Measurements from ENCODE around the gene CNPY3.
"Not testable (repeated sequence)": the region's sequence is repeated elsewhere in the genome, so short reads cannot be mapped to it uniquely, and the experiment has no call there.

CNPY3 gene

DNA sequence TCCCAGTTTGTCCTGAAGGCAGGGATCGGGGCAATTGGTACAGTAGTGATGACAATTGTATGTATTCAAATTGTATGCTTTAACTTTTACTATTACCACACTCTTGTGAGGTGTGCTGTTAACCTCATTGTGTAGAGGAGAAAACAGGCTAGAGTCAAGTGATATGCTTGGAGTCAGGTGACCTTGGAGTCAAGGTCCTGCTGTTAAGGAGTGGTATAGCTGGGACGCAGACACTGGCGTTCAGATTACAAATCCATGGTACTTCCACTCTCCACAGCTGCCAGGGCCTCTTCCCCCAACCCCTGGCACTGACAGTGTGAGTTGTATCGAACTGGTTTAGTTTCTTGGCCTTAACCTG is 10.5 kb downstream of the CNPY3 start:
- Histone ChIP-seq H3K79me1 (ENCODE audit: low read length) (no peaks in the 10 kb centered on the region), H3K9ac (ENCODE audit: low read length) (no peak overlapping the region), H2BK12ac (ENCODE audit: low read length) (no peak overlapping the region), H3K36me3 (ENCODE audit: control insufficient read depth in 1 of 2, insufficient read depth in 2 of 2, low read length in 2 of 2) (peaks cover 39 to 44% of the 10 kb centered on the region in 2 experiments), H3K18ac (ENCODE audit: low read length) (no peak overlapping the region), H4K12ac (ENCODE audit: low read depth, low read length) (no peak overlapping the region), H2BK5ac (ENCODE audit: low read depth, low read length, poor library complexity) (no peak overlapping the region), H3K14ac (ENCODE audit: low read length) (no peak overlapping the region), H3K4me1 (ENCODE audit: control insufficient read depth in 1 of 2, insufficient read depth in 2 of 2, low read length in 2 of 2) (no peaks in the 10 kb centered on the region), H2BK120ac (ENCODE audit: insufficient read depth, low read length, poor library complexity) (no peak overlapping the region), H4K91ac (ENCODE audit: low read depth, low read length) (no peak overlapping the region), H3K27ac (ENCODE audit: low read depth, low read length) (no peak overlapping the region), H3K79me2 (ENCODE audit: control insufficient read depth, insufficient read depth, low read length, poor library complexity) (no peaks in the 10 kb centered on the region), H3K9me3 (ENCODE audit: insufficient read depth, low read depth, low read length) (no peaks in the 10 kb centered on the region), H3K4me2 (ENCODE audit: low read length) (no peak overlapping the region), H3K23ac (ENCODE audit: low read length) (no peak overlapping the region), H3K4ac (ENCODE audit: low read depth, low read length) (no peak overlapping the region), H2AFZ (ENCODE audit: insufficient read depth, low read length, poor library complexity) (no peak overlapping the region), H2AK5ac (ENCODE audit: low read length) (no peak overlapping the region), H3K27me3 (ENCODE audit: insufficient read depth, low read length) (no peaks in the 10 kb centered on the region), H3K4me3 (ENCODE audit: low read depth, low read length) (no peak overlapping the region), H4K8ac (ENCODE audit: low read depth, low read length) (no peak overlapping the region)
- no peak for DNase-seq
- no CpG with 5 or more reads among the region's 4 CpGs for WGBS (ENCODE audit: extremely low coverage, insufficient coverage, insufficient read length)

DNA sequence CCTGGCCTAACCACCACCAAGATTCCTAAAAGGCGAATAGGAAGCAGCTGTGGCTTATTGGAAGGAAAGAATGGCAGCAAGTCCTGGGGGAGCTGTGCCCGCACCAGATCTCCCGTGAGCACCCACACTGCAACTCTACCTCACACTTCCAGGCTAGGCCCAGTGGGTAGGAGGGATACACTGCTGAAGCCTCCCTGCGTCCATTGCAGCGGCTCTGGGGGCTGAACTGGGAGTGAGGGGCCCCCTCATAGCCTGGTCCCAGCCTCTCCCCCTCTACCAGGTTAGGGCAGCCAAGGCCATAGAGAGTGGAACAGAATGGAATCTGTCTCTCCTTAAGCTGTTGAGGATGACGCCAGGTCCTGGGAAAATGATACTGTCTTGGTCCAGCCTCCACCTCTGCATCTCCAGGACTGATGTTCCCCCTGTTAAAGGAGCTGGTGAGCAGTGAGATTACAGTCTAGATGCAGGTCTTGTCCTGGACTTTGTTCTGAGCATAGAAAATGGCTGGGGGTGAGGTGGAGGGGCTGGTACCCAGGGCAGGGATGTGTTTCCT is 11.3 kb downstream of the CNPY3 start:
- no CpG with 5 or more reads among the region's 6 CpGs for WGBS (ENCODE audit: extremely low coverage, insufficient coverage, insufficient read length)
- no peak overlapping the region for H2BK120ac ChIP-seq (ENCODE audit: insufficient read depth, low read length, poor library complexity)
- no peak overlapping the region for H3K14ac ChIP-seq (ENCODE audit: low read length)
- no peak overlapping the region for H2BK5ac ChIP-seq (ENCODE audit: low read depth, low read length, poor library complexity)
- H3K18ac ChIP-seq (ENCODE audit: low read length) = no peak overlapping the region
- H4K12ac ChIP-seq (ENCODE audit: low read depth, low read length) = no peak overlapping the region
- no peaks in the 10 kb centered on the region for H3K4me1 ChIP-seq (ENCODE audit: control insufficient read depth in 1 of 2, insufficient read depth in 2 of 2, low read length in 2 of 2)
- H3K4me3 ChIP-seq (ENCODE audit: low read depth, low read length) = no peak overlapping the region
- H2AFZ ChIP-seq (ENCODE audit: insufficient read depth, low read length, poor library complexity) = no peak overlapping the region
- H2BK12ac ChIP-seq (ENCODE audit: low read length) = no peak overlapping the region
- no peak overlapping the region for H3K4ac ChIP-seq (ENCODE audit: low read depth, low read length)
- no peaks in the 10 kb centered on the region for H3K27me3 ChIP-seq (ENCODE audit: insufficient read depth, low read length)
- H3K4me2 ChIP-seq (ENCODE audit: low read length) = no peak overlapping the region
- peaks cover 35 to 41% of the 10 kb centered on the region in 2 experiments for H3K36me3 ChIP-seq (ENCODE audit: control insufficient read depth in 1 of 2, insufficient read depth in 2 of 2, low read length in 2 of 2)
- no peaks in the 10 kb centered on the region for H3K9me3 ChIP-seq (ENCODE audit: insufficient read depth, low read depth, low read length)
- no peak overlapping the region for H4K8ac ChIP-seq (ENCODE audit: low read depth, low read length)
- no peaks in the 10 kb centered on the region for H3K79me1 ChIP-seq (ENCODE audit: low read length)
- H3K27ac ChIP-seq (ENCODE audit: low read depth, low read length) = no peak overlapping the region
- H4K91ac ChIP-seq (ENCODE audit: low read depth, low read length) = no peak overlapping the region
- no peak for DNase-seq
- H2AK5ac ChIP-seq (ENCODE audit: low read length) = no peak overlapping the region
- no peaks in the 10 kb centered on the region for H3K79me2 ChIP-seq (ENCODE audit: control insufficient read depth, insufficient read depth, low read length, poor library complexity)
- no peak overlapping the region for H3K23ac ChIP-seq (ENCODE audit: low read length)
- no peak overlapping the region for H3K9ac ChIP-seq (ENCODE audit: low read length)

DNA sequence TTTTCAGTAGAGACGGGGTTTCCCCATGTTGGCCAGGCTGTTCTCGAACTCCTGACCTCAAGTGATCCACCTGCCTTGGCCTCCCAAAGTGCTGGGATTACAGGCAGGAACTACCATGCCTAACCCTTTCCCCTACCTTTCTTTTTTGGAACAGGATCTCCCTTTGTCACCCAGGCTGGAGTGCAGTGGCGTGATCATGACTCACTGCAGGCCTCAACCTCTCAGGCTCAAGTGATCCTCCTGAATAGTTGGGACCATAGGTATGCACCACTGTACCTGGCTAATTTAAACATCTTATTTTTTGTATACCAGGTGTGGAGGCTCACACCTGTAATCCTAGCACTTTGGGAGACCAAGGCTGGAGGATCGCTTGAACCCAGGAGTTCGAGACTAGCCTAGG is 12.1 kb downstream of the CNPY3 start:
- H3K14ac ChIP-seq (ENCODE audit: low read length); H3K23ac ChIP-seq (ENCODE audit: low read length); H3K79me1 ChIP-seq (ENCODE audit: low read length); H2BK5ac ChIP-seq (ENCODE audit: low read depth, low read length, poor library complexity); H3K4me2 ChIP-seq (ENCODE audit: low read length); H2AK5ac ChIP-seq (ENCODE audit: low read length); H4K91ac ChIP-seq (ENCODE audit: low read depth, low read length); H3K4me3 ChIP-seq (ENCODE audit: low read depth, low read length); H3K79me2 ChIP-seq (ENCODE audit: control insufficient read depth, insufficient read depth, low read length, poor library complexity); H3K9me3 ChIP-seq (ENCODE audit: insufficient read depth, low read depth, low read length); H4K12ac ChIP-seq (ENCODE audit: low read depth, low read length); H3K18ac ChIP-seq (ENCODE audit: low read length); H3K4me1 ChIP-seq (ENCODE audit: control insufficient read depth in 1 of 2, insufficient read depth in 2 of 2, low read length in 2 of 2); H3K27ac ChIP-seq (ENCODE audit: low read depth, low read length); H2AFZ ChIP-seq (ENCODE audit: insufficient read depth, low read length, poor library complexity); H2BK120ac ChIP-seq (ENCODE audit: insufficient read depth, low read length, poor library complexity); H2BK12ac ChIP-seq (ENCODE audit: low read length); DNase-seq; H3K27me3 ChIP-seq (ENCODE audit: insufficient read depth, low read length); H4K8ac ChIP-seq (ENCODE audit: low read depth, low read length); H3K9ac ChIP-seq (ENCODE audit: low read length); H3K4ac ChIP-seq (ENCODE audit: low read depth, low read length): not testable (repeated sequence)
- peaks cover 31 to 35% of the 10 kb centered on the region in 2 experiments for H3K36me3 ChIP-seq (ENCODE audit: control insufficient read depth in 1 of 2, insufficient read depth in 2 of 2, low read length in 2 of 2)
- WGBS (ENCODE audit: extremely low coverage, insufficient coverage, insufficient read length) = no CpG with 5 or more reads among the region's 5 CpGs

DNA sequence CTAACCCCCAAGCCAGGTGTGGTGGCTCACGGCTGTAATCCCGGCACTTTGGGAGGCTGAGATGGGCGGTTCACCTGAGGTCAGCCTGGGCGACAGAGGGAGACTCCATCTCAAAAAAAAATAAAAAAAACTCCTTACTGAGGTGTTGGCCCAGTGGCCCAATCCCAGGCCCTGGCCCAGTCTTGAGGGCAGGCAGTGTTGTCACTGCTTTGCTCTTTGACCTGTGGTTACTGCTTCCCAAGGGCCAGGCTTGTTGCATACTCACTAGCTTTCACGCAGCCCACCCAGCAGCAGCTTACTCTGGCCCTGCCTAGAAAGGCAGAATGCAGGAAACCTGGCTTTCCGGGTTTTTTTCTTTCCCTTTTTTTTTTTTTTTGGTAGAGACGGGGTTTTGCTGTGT is 13.2 kb downstream of the CNPY3 start:
- WGBS (ENCODE audit: extremely low coverage, insufficient coverage, insufficient read length) = no CpG with 5 or more reads among the region's 7 CpGs
- Histone ChIP-seq H2AFZ (ENCODE audit: insufficient read depth, low read length, poor library complexity) (no peak overlapping the region), H3K79me1 (ENCODE audit: low read length) (no peaks in the 10 kb centered on the region), H3K4me2 (ENCODE audit: low read length) (no peak overlapping the region), H3K4me1 (ENCODE audit: control insufficient read depth in 1 of 2, insufficient read depth in 2 of 2, low read length in 2 of 2) (no peaks in the 10 kb centered on the region), H2AK5ac (ENCODE audit: low read length) (no peak overlapping the region), H3K36me3 (ENCODE audit: control insufficient read depth in 1 of 2, insufficient read depth in 2 of 2, low read length in 2 of 2) (peaks cover 25 to 26% of the 10 kb centered on the region in 2 experiments), H3K79me2 (ENCODE audit: control insufficient read depth, insufficient read depth, low read length, poor library complexity) (no peaks in the 10 kb centered on the region), H3K23ac (ENCODE audit: low read length) (no peak overlapping the region), H3K18ac (ENCODE audit: low read length) (no peak overlapping the region), H3K4me3 (ENCODE audit: low read depth, low read length) (no peak overlapping the region), H3K9ac (ENCODE audit: low read length) (no peak overlapping the region), H3K27me3 (ENCODE audit: insufficient read depth, low read length) (no peaks in the 10 kb centered on the region), H2BK5ac (ENCODE audit: low read depth, low read length, poor library complexity) (no peak overlapping the region), H3K27ac (ENCODE audit: low read depth, low read length) (no peak overlapping the region), H4K91ac (ENCODE audit: low read depth, low read length) (no peak overlapping the region), H4K12ac (ENCODE audit: low read depth, low read length) (no peak overlapping the region), H3K9me3 (ENCODE audit: insufficient read depth, low read depth, low read length) (no peaks in the 10 kb centered on the region), H2BK12ac (ENCODE audit: low read length) (no peak overlapping the region), H3K4ac (ENCODE audit: low read depth, low read length) (no peak overlapping the region), H4K8ac (ENCODE audit: low read depth, low read length) (no peak overlapping the region), H3K14ac (ENCODE audit: low read length) (no peak overlapping the region), H2BK120ac (ENCODE audit: insufficient read depth, low read length, poor library complexity) (no peak overlapping the region)
- DNase-seq = no peak

Measured in trophoblast cell (in vitro differentiated cells and primary cell).